Measurements from ENCODE around the gene TACC3. TPM values are rescaled to one million over a fixed set of nuclear protein-coding genes. Genes with fewer than 3 reads are reported as not detected.

TACC3 gene
- total and polyA plus RNA-seq, 2 experiments from 2014 or later = 9.7 to 18.2 TPM

GRCh38 chr4:1770791-1771231 lies 49.5 kb downstream of the TACC3 start:
- in situ Hi-C loops (cut with MboI) = no loop called here
- H3K4me1 ChIP-seq (ENCODE audit: insufficient read depth) = no peaks in the 10 kb centered on the region
- H4K20me1 ChIP-seq (ENCODE audit: insufficient read depth) = no peaks in the 10 kb centered on the region
- H3K4me2 ChIP-seq (ENCODE audit: unreplicated experiment) = no peak overlapping the region
- no peaks in the 10 kb centered on the region for H3F3A ChIP-seq (ENCODE audit: insufficient read depth)
- H3K9me3 ChIP-seq (ENCODE audit: low read depth) = no peaks in the 10 kb centered on the region
- no peaks in the 10 kb centered on the region for H3K27me3 ChIP-seq (replicated peaks; ENCODE audit: insufficient read depth)
- no peak for DNase-seq
- no peaks in the 10 kb centered on the region for H3K9me2 ChIP-seq (ENCODE audit: insufficient read depth)
- H3K36me3 ChIP-seq (ENCODE audit: low read depth) = no peaks in the 10 kb centered on the region
- H2AFZ ChIP-seq = no peak overlapping the region
- no peak overlapping the region for H3K27ac ChIP-seq
- no peak overlapping the region for H3K9ac ChIP-seq
- TF ChIP-seq EZH2phosphoT487 (IDR thresholded peaks at IDR 0.05; ENCODE audit: insufficient read depth, low read depth) (no peak), EZH2 (IDR thresholded peaks at IDR 0.05; ENCODE audit: insufficient read depth, poor library complexity, severe bottlenecking) (no peak)
- no peaks in the 10 kb centered on the region for H3K79me2 ChIP-seq (ENCODE audit: insufficient read depth)
- no peak overlapping the region for H3K4me3 ChIP-seq
- WGBS, 2 experiments (ENCODE audit: low coverage in 1 of 2, low lambda C conversion rate in 2 of 2, missing lambda C conversion rate in 2 of 2) = 67 to 78% methylated on average over 9 to 11 of the region's 11 CpGs

DNA sequence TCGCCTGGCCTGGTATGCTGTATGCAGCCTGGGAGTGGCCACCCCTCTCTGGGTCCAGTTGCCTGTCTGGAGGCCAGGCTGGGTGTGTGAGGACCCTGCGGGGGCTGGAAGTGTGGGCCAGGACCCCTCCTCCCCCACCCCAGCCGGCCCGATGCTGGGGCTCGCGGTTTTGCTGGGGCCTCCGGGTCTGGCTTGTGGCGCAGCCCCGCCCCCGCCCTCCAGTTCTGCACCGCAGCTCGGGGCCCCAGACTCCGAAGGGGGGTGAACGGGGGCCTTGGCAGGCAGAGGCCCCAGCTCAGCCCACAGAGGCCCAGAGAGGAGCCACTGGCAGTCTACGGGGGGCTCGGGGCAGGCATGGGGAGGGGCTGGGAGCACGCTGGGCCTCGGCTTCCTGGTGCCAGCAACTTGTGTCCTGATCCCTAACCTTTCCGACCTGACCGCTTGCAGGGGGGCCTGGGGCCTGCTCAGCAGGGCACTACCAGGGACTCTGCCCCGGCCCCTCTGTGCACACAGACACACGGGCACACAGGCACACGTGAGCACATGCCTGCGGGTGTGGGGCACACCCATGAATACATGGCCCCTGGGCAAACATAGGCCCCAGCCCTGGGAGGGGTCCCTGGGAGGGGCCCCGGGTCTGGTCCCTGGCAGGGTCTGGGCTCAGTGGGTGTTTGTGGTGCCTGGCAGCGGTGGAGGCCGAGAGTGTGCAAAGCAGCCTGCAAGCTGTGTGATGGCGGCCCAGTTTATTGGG lies 50.4 kb downstream of the TACC3 start:
- H3K4me2 ChIP-seq (ENCODE audit: unreplicated experiment) = no peak overlapping the region
- H3K27ac ChIP-seq = no peak overlapping the region
- H3K9ac ChIP-seq = no peak overlapping the region
- 76 to 83% methylated on average over 9 to 25 of the region's 28 CpGs for WGBS, 2 experiments (ENCODE audit: low coverage in 1 of 2, low lambda C conversion rate in 2 of 2, missing lambda C conversion rate in 2 of 2)
- no peaks in the 10 kb centered on the region for H3K79me2 ChIP-seq (ENCODE audit: insufficient read depth)
- no peak for TF ChIP-seq EZH2 (IDR thresholded peaks at IDR 0.05; ENCODE audit: insufficient read depth, poor library complexity, severe bottlenecking)
- TF ChIP-seq EZH2phosphoT487 (IDR thresholded peaks at IDR 0.05; ENCODE audit: insufficient read depth, low read depth) = no peak
- H3K36me3 ChIP-seq (ENCODE audit: low read depth) = no peaks in the 10 kb centered on the region
- H3F3A ChIP-seq (ENCODE audit: insufficient read depth) = no peaks in the 10 kb centered on the region
- no peak overlapping the region for H2AFZ ChIP-seq
- H3K27me3 ChIP-seq (replicated peaks; ENCODE audit: insufficient read depth) = no peaks in the 10 kb centered on the region
- H3K4me3 ChIP-seq = no peak overlapping the region
- in situ Hi-C loops (cut with MboI) = no loop called here
- DNase-seq = no peak
- H3K4me1 ChIP-seq (ENCODE audit: insufficient read depth) = no peaks in the 10 kb centered on the region
- no peaks in the 10 kb centered on the region for H3K9me3 ChIP-seq (ENCODE audit: low read depth)
- H3K9me2 ChIP-seq (ENCODE audit: insufficient read depth) = no peaks in the 10 kb centered on the region
- no peaks in the 10 kb centered on the region for H4K20me1 ChIP-seq (ENCODE audit: insufficient read depth)

- in situ Hi-C loops (cut with MboI) = no loop called here
- H3K9me3 ChIP-seq (ENCODE audit: low read depth) = no peaks in the 10 kb centered on the region
- no peak overlapping the region for H3K4me3 ChIP-seq
- no peaks in the 10 kb centered on the region for H3K79me2 ChIP-seq (ENCODE audit: insufficient read depth)
- DNase-seq = no peak
- TF ChIP-seq EZH2phosphoT487 (IDR thresholded peaks at IDR 0.05; ENCODE audit: insufficient read depth, low read depth) = no peak
- no peak for TF ChIP-seq EZH2 (IDR thresholded peaks at IDR 0.05; ENCODE audit: insufficient read depth, poor library complexity, severe bottlenecking)
- no peak overlapping the region for H3K27ac ChIP-seq
- H3K9me2 ChIP-seq (ENCODE audit: insufficient read depth) = no peaks in the 10 kb centered on the region
- H3K4me1 ChIP-seq (ENCODE audit: insufficient read depth) = no peaks in the 10 kb centered on the region
- H4K20me1 ChIP-seq (ENCODE audit: insufficient read depth) = no peaks in the 10 kb centered on the region
- no peak overlapping the region for H2AFZ ChIP-seq
- H3F3A ChIP-seq (ENCODE audit: insufficient read depth) = no peaks in the 10 kb centered on the region
- no peaks in the 10 kb centered on the region for H3K36me3 ChIP-seq (ENCODE audit: low read depth)
- 65 to 70% methylated on average over 26 to 30 of the region's 30 CpGs for WGBS, 2 experiments (ENCODE audit: low coverage in 1 of 2, low lambda C conversion rate in 2 of 2, missing lambda C conversion rate in 2 of 2)
- H3K27me3 ChIP-seq (replicated peaks; ENCODE audit: insufficient read depth) = no peaks in the 10 kb centered on the region
- no peak overlapping the region for H3K4me2 ChIP-seq (ENCODE audit: unreplicated experiment)
- no peak overlapping the region for H3K9ac ChIP-seq
These were observed 51.7 kb downstream of the TACC3 start for GRCh38 chr4:1772853-1773538.

GRCh38 chr4:1773754-1774153 lies 52.4 kb downstream of the TACC3 start:
- DNase-seq = no peak
- Histone ChIP-seq H3K9ac (no peak overlapping the region), H3K4me1 (ENCODE audit: insufficient read depth) (no peaks in the 10 kb centered on the region), H3K4me3 (no peak overlapping the region), H4K20me1 (ENCODE audit: insufficient read depth) (no peaks in the 10 kb centered on the region), H3F3A (ENCODE audit: insufficient read depth) (no peaks in the 10 kb centered on the region), H3K9me2 (ENCODE audit: insufficient read depth) (no peaks in the 10 kb centered on the region), H3K27me3 (replicated peaks; ENCODE audit: insufficient read depth) (no peaks in the 10 kb centered on the region), H3K79me2 (ENCODE audit: insufficient read depth) (no peaks in the 10 kb centered on the region), H3K27ac (no peak overlapping the region), H3K4me2 (ENCODE audit: unreplicated experiment) (no peak overlapping the region), H2AFZ (no peak overlapping the region), H3K9me3 (ENCODE audit: low read depth) (no peaks in the 10 kb centered on the region), H3K36me3 (ENCODE audit: low read depth) (no peaks in the 10 kb centered on the region)
- TF ChIP-seq EZH2 (IDR thresholded peaks at IDR 0.05; ENCODE audit: insufficient read depth, poor library complexity, severe bottlenecking) (no peak), EZH2phosphoT487 (IDR thresholded peaks at IDR 0.05; ENCODE audit: insufficient read depth, low read depth) (no peak)
- in situ Hi-C loops (cut with MboI) = no loop called here
- 67 to 72% methylated on average over 10 of the region's 10 CpGs for WGBS, 2 experiments (ENCODE audit: low coverage in 1 of 2, low lambda C conversion rate in 2 of 2, missing lambda C conversion rate in 2 of 2)

All from GM23248 (cell line).